GM04503 (cell line): ENCODE data around the gene NTMT2.

Source experiments
- DNase-seq: peaks from one replicate; pipeline ENCODE4 v3.0.0-alpha.2; 2012; ENCODE audit warnings: low read depth

The NTMT2 gene

DNA sequence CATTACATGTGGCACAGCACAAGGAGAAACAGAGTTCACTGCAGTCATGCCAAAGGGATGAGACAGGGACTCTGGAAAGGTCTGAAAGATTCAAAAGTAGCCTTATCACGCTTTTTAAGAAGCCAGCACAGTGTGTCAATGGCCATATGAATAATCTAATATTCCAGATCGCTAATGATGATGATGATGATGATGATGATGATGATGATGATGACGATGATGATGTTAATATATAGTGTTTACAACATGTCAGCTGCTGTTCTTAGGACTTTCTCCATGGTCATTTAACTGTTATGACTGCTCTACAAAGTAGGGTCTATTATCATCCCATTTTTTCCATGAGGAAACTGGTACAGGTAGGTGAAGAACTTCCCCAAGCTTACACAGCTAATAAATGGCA lies 64.4 kb downstream of the NTMT2 start:
- DNase-seq = no peak

DNA sequence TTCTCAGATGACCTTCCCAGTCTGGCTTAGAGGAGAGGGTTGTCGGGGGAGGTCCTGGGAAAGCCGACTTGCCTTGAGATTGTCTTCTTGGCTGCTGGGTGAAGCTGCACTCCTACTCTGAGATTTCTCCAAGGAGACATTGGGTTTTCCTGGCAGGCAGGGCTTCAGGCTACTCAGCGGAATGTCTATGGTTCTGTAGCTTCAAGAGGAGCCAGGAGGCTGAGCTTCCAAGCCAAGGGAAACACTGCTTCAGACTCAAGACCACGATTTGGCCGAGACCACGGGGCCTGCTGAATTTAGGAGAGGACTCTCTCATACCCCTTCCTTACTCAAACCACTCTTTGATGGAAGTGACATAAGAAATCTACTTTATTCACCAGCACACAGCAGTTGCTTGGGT lies 67.8 kb downstream of the NTMT2 start:
- DNase-seq = no peak

DNA sequence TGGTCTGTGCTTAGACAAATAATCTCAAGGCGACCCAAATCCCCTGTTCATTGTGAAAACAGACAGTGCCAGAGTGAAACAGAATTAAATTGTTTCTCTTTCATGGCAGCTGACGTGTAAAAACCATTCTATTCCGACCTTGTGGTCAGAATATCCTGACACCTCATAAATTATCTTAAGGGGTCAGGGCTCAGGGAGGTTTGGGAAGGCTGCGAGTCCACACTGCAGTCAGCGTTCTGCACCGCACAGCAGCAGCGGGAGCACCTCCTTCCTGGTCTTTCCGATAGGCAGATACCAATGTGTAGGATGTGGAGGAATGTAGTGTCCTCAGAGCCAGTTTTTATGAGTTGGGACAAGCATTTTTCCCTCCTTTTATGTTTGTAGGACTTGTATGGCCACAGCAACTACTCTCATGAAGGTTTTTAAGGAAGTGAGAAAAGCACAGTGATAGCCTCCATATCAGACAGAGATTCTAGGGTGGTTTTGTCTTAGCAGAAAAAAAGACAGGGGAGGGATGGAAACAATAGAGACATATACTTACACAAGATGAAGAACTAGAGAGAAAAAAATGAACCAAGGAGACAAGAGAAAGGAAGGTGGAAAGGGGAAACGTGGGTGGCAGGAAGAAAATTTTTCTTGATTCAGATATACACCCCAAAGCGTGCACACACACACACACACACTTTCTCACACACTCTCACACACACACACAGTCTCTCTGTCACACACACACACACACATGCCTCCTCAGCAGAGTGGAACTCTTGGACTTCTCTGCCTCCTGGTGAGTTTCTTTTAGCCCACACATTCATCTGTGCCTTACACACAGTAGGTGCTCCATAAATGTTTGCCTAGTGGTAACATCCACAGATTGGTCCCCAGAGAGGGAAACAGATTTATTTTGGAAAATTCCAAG lies 68.6 kb downstream of the NTMT2 start:
- no peak for DNase-seq

DNA sequence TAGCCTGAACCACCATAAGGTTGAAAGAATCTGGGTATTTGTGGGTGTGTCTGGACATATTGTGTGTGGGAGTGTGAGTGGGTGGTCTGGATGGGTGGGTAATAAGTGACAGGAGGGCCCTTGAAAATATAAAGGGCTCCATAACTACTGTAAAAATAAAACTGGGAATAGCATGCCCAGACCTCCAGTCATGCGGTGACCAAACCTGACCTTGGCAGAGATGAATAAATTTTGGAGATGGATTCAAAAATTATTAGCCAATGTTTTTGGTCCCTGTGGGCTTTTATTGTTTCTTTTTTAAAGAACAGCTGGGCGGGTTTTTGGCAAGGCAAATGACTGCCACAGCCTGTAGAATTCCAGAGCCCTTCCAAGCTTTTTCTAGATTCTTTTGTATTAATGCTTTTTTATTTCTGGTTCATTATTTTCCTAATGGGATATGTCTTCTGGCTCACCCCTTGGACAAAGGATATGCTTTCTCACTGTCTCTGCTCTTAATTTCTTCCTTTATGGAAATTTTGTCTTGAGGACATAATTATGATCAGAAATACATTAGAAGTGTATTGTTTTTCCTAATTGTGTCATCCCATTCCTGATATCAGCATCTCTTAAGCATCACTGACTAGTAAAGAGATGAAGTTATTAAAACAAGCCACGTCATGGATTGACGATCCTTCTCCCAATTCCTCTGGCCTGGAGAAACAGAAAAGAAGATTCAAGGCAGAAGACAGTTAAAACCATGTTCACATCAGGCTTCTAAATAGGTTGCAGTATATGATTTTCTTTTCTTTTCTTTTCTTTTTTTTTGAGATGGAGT lies 69.5 kb downstream of the NTMT2 start:
- DNase-seq = no peak

GRCh38 chr1:170217517-170218256 lies 71.9 kb downstream of the NTMT2 start:
- no peak for DNase-seq

DNA sequence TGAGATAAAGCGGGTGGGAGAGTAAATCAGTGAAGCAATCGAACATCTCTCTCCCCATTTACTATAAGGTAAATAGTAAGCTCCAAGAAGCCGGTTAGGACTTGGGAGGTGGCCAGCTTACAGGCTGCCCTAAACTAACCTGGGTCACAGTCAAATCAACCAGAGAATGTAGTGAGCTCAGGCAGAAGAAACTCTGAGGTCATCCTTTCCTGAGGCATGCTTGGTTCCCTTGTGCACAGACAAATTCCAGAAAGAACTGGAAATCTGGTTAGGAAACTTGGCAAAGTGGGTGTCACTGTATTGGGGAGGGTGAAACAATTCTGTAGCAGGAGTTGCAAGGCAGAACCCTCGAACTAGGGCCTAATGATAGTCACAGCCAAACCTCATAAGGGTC lies 72.5 kb downstream of the NTMT2 start:
- no peak for DNase-seq
